Stimulated activated CD4-positive, alpha-beta T cell treated with anti-CD3 and anti-CD28 coated beads, Interleukin-12 subunit alpha, Interleukin-12 subunit beta, amount 100 ng/mL, for 24 hours (primary cell): ENCODE data around the gene ZC3H4.
"Not testable (repeated sequence)": the region's sequence is repeated elsewhere in the genome, so short reads cannot be mapped to it uniquely, and the experiment has no call there.

Experiments used
- DNase-seq, 2 experiments: peaks; one replicate each; pipeline ENCODE4 v3.0.0-alpha.2; 2020; ENCODE audit warnings: low read depth in 2 of 2

The ZC3H4 gene

GRCh38 chr19:47112997-47113849 is at the start of gene ZC3H4:
ZC3H4 (minus strand) TSS chr19:47113776; CDS start chr19:47112584, 1,192 bp downstream.
- DNase-seq: peak; percentile 99

GRCh38 chr19:47161876-47162489 is 48.4 kb upstream of the ZC3H4 start:
- DNase-seq: no peak

GRCh38 chr19:47158879-47159503 is 45.4 kb upstream of the ZC3H4 start:
- DNase-seq: no peak

- no peak for DNase-seq
These were observed 44.8 kb upstream of the ZC3H4 start for GRCh38 chr19:47158367-47158791.

DNA sequence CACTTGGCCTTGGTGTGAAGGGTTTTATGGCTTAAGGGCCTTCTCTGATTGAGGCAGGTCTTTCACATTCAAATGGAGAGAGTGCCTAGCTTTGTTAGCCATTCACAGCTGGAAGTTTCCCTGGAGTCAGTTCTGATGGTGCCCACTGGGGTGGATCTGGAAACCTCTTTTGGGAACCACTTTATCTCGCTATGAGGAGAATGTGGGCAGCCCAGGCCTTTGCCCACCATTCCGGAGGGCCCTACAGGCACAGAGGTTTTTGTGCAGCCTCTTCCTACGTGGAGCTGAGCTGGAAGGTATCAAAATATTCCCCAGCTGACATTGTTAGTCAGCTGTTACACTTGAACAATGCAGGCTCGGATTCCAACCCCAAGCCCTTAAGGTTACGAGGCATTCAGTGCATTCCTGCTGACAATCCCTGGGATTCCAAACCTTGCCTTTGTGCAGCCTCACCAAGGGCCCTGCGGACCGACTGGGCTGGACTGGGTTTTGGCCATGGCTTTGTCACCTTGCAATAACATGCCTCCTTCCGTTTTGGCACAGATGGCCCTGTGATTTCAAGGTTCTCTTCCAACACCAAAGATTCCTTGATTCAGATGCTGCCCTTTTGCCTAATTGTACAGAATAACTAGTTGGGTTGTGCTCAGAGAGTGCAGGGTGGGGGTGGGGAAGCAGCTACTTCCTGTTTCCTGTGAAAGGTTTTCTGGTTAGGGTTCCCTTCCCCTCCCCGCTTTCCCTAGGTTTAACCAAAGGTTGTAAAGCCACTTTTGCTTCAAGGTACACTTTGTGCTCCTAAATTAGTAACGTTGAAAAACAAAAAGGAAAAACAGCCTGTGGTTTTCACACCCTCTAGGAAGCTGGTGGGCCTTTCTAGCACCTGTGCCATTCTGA is 44.1 kb upstream of the ZC3H4 start:
- peak in 1 of 2 experiments; percentile 26 for DNase-seq

- no peak for DNase-seq
These were observed 43.4 kb upstream of the ZC3H4 start for GRCh38 chr19:47156861-47157430.

DNA sequence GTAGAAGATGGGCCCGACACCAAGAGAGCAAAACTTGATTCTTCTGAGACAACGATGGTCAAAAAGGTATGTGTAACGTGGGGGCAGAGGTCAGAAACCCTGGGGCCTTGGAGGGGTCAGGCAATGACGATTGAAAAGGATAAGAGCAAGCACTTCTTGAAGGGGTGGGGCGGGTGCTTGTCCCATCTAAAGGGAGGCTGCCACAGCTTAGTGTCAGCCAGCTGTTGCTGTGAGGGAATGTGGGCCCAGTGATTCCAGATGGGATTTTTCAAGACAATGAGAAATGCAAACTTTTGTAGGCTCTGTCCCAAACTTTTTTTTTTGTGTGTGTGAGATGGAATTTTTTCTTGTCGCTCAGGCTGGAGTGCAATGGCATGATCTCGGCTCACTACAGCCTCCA is 41.6 kb upstream of the ZC3H4 start:
- DNase-seq: no peak

- DNase-seq: no peak
These were observed 39.7 kb upstream of the ZC3H4 start for GRCh38 chr19:47153266-47153665.

- DNase-seq: no peak
These were observed 39.1 kb upstream of the ZC3H4 start for GRCh38 chr19:47152632-47153031.

GRCh38 chr19:47152205-47152604 is 38.6 kb upstream of the ZC3H4 start:
- no peak for DNase-seq

GRCh38 chr19:47151627-47152026 is 38.1 kb upstream of the ZC3H4 start:
- DNase-seq: no peak

GRCh38 chr19:47146920-47147319 is 33.3 kb upstream of the ZC3H4 start:
- no peak for DNase-seq

DNA sequence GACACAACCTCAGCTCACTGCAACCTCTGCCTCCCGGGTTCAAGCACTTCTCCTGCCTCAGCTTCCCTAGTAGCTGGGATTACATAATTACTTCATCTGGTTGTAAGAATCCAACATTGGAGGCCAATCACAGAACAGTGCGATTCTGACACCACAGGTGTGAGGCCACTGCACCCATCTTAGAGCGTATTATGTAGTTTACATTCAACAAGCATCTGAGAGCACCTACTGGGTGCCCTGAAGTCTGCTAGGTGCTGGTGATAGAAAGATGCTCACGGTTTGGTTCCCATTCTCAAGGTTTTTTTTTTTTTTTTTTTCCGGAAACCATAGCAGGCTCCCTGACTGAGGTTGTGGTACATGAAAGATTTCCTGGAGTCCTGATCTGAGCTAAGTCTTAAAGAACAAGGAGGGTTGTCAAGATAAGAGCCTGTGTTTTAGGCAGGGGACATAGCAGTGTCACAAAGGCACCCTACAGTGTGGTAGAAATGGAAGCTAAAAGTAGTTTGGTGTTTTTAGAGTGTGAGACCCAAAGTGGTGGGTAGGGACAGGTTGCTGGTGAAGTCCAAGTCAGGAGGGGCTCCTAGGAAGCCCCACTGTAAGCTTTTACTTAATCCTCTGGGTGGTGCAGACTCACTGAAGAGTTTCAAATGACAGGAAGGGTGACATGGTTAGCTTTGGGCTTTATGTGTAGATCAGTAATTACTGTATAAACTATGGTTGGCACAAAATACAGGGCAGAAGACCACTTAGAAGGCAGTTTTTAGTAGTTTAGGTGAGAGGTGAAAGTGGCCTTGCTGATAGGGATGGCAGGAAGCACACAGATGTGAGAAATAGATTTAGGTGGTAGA is 32.3 kb upstream of the ZC3H4 start:
- DNase-seq: no peak

DNA sequence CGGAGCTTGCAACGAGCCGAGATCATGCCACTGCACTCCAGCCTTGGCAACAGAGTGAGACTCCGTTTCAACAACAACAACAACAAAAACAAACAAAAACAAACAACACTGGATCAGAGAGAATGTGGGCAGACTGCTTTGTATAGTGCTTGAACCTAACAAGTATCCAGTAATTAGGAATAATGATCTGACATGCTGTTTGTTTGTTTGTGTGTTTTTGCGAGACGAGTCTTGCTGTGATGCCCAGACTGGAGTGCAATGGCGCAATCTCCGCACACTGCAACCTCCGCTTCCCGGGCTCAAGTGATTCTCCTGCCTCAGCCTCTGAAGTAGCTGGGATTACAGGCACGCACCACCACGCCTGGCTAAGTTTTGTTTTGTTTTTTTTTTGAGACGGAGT is 31.1 kb upstream of the ZC3H4 start:
- no peak for DNase-seq

DNA sequence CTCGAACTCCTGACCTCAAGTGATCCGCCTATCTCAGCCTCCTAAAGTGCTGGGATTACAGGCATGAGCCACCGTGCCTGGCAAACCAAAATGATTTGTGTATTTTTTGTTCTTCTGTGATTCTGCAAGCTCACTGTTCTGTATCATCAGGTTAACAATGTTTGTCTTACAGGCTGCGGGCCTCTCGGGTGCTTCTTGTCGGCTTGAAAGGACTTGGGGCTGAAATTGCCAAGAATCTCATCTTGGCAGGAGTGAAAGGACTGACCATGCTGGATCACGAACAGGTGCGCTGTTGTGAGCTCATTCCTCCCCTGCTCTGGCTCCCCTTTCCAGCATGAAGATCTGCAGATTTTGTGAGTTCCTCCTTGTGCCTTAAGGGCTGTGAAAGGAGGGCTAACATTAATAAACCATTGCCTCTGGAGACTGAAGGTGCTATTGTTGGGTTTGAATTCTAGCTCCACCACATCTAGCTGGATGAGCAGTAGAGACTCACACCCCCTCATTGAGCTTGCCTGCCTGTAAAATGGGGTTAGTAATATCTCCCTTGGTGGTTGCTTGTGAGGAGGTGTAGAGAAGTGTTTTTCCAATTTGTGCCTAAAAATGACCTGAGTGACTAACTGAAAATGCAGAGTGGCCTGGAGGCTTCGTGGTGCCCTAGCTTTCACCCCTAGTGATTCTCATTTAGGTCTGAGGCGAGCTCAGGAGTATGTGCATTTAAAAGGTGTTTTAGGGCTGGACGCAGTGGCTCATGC is 29.9 kb upstream of the ZC3H4 start:
- DNase-seq: no peak

- DNase-seq: no peak
These were observed 29.2 kb upstream of the ZC3H4 start for GRCh38 chr19:47142779-47143178.

DNA sequence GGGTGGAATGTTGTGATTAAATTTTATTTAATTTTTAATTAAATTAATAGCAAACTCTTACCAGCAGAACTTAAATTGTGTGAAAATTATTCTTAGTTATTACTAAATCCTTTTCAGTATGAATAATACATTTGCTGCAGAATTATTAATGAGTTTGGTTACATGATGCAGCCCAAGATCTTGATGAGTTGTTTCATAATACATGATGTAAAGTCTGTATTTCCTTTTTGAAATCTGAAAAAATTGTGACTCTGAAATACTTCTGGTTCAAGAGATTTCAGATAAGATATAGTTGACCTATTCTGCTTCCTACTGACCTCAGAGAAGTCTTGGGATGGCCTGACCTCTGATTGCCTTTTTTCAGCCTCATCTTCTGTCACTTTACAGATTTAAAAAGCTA is 28.1 kb upstream of the ZC3H4 start:
- no peak for DNase-seq

- not testable (repeated sequence) for DNase-seq
These were observed 27.7 kb upstream of the ZC3H4 start for GRCh38 chr19:47141252-47141651.

- no peak for DNase-seq
These were observed 21.6 kb upstream of the ZC3H4 start for GRCh38 chr19:47135156-47135555.

DNA sequence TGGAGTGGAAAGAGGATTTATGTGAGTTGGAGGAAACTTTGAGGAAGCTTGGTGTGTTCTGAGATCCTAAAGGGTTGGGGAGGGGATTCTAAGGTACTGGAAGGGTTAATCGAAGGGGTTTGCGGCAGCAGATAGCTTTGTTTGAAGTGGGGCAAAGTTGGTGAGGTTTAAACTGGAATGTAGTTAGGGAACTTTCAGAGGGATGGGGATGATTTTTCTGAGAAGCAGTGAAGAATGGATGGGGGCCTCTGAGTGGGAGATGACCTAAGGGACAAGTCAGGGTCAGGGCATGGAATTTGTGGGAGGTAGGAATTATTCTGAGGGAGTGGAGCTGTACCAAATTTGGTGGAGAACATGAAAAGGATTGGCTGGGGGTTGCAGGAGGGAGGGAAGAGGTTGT is 21.0 kb upstream of the ZC3H4 start:
- no peak for DNase-seq
